Measurements from ENCODE around the gene TBATA. TPM values are rescaled to one million over a fixed set of nuclear protein-coding genes. Genes with fewer than 3 reads are reported as not detected.

TBATA gene
- total RNA-seq, 4 donors from 2014 or later, result not detected

DNA sequence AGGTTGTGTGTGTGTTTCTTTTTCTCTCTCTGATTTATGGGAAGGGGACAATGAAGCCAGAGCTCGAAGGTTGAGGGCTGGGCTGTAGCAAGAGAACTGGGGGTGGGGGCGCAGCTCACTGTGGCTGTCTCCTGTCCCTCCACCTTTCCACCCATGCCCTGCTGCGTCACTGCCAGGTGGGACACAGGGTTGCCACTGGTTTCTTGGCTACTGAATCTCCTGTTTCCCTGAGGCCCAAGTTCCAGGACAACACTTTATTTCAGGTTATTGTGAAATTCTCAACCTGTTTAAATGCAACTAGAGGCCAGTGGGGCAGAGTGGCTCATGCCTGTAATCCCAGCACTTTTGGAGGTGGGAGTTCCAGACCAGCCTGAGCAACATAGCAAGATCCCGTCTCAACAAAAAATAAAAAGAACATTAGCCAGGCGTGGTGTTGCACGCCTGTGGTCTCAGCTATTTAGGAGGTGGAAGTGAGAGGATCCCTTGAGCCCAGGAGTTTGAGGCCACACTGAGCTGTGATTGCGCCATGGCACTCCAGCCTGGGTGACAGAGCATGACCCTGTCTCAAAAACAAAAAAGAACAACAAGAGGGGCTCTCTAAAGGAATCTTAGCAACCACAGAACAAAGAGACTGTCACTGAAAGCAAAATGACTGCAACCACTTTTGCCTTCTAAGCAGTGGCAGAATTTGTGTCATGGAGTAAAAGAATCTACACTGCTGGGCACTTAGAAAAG, 22.6 kb downstream of the TBATA start:
- no peak for TF ChIP-seq POLR2A (IDR thresholded peaks at IDR 0.05)
- TF ChIP-seq CTCF (IDR thresholded peaks at IDR 0.05), result no peak
- H3K36me3 ChIP-seq, result no peaks in the 10 kb centered on the region
- intact Hi-C loops (cut with DNase I; ENCODE audit: low total_unique reads), result loop anchor here (5.0 kb wide), 1 partner anchor 215 kb away; no protein-coding TSS in a partner anchor
- no peak for DNase-seq
- no peaks in the 10 kb centered on the region for H3K9me3 ChIP-seq
- H3K27ac ChIP-seq, result no peak overlapping the region
- H3K27me3 ChIP-seq, result no peaks in the 10 kb centered on the region
- H3K4me3 ChIP-seq, result no peak overlapping the region
- H3K4me1 ChIP-seq, result no peaks in the 10 kb centered on the region

GRCh38 chr10:70761727-70762350, 23.3 kb downstream of the TBATA start:
- Histone ChIP-seq H3K27me3 (no peaks in the 10 kb centered on the region), H3K36me3 (no peaks in the 10 kb centered on the region), H3K27ac (no peak overlapping the region), H3K4me3 (no peak overlapping the region), H3K9me3 (no peaks in the 10 kb centered on the region), H3K4me1 (no peaks in the 10 kb centered on the region)
- intact Hi-C loops (cut with DNase I; ENCODE audit: low total_unique reads), result loop anchor here (5.0 kb wide), 1 partner anchor 215 kb away; no protein-coding TSS in a partner anchor
- no peak for DNase-seq
- TF ChIP-seq POLR2A (IDR thresholded peaks at IDR 0.05) (no peak), CTCF (IDR thresholded peaks at IDR 0.05) (no peak)

DNA sequence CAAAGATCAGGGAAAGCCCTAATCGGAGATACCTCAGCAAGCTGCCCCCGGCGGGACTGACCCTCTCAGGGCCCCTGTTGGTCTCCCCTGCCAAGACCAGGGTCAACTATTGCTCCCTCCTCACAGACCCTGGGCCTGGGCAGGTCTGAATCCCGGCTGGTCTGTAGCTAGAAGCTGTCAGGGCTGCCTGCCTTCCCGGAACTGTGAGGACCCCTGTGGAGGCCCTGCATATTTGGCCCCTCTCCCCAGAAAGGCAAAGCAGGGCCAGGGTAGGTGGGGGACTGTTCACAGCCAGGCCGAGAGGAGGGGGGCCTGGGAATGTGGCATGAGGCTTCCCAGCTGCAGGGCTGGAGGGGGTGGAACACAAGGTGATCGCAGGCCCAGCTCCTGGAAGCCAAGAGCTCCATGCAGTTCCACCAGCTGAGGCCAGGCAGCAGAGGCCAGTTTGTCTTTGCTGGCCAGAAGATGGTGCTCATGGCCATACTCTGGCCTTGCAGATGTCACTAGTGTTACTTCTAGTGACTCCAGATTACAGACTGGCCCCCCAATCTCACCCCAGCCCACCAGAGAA, 24.1 kb downstream of the TBATA start:
- no peak for TF ChIP-seq CTCF (IDR thresholded peaks at IDR 0.05)
- no peaks in the 10 kb centered on the region for H3K27me3 ChIP-seq
- no peaks in the 10 kb centered on the region for H3K36me3 ChIP-seq
- no peaks in the 10 kb centered on the region for H3K4me1 ChIP-seq
- DNase-seq, result no peak
- intact Hi-C loops (cut with DNase I; ENCODE audit: low total_unique reads), result loop anchor here (5.0 kb wide), 1 partner anchor 214 kb away; no protein-coding TSS in a partner anchor
- no peak overlapping the region for H3K27ac ChIP-seq
- H3K9me3 ChIP-seq, result no peaks in the 10 kb centered on the region
- no peak overlapping the region for H3K4me3 ChIP-seq

- no peak for TF ChIP-seq CTCF (IDR thresholded peaks at IDR 0.05)
- TF ChIP-seq POLR2A (IDR thresholded peaks at IDR 0.05), result no peak
- no peak overlapping the region for H3K4me3 ChIP-seq
- no peaks in the 10 kb centered on the region for H3K9me3 ChIP-seq
- DNase-seq, result no peak
- no peaks in the 10 kb centered on the region for H3K4me1 ChIP-seq
- no peaks in the 10 kb centered on the region for H3K27me3 ChIP-seq
- H3K36me3 ChIP-seq, result no peaks in the 10 kb centered on the region
- intact Hi-C loops (cut with DNase I; ENCODE audit: low total_unique reads), result loop anchor here (5.0 kb wide), 1 partner anchor 213 kb away; no protein-coding TSS in a partner anchor
- no peak overlapping the region for H3K27ac ChIP-seq
Observed at GRCh38 chr10:70760271-70760787, 24.8 kb downstream of the TBATA start.

DNA sequence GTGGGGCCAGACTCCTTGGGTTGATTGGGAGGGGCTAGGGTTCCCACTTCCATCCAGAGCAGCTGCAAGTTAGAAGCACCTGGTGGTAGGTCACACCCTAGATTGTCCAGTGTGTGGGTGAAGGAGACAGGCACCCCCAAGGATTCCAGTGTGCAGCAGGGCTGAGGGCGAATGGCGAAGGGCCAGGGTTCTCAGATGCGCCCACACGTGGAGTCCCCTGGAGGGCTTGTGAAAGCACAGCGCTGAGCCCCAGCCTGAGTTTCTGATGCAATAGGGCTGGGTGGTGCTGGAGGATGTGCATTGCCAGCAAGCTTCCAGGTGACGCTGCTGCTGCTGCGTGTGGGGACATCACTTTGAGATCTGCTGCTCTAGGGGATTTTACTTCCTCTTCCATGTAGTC, 25.4 kb downstream of the TBATA start:
- Histone ChIP-seq H3K9me3 (no peaks in the 10 kb centered on the region), H3K4me3 (no peak overlapping the region), H3K27me3 (no peaks in the 10 kb centered on the region), H3K27ac (no peak overlapping the region), H3K4me1 (no peaks in the 10 kb centered on the region), H3K36me3 (no peaks in the 10 kb centered on the region)
- TF ChIP-seq POLR2A (IDR thresholded peaks at IDR 0.05), result no peak
- TF ChIP-seq CTCF (IDR thresholded peaks at IDR 0.05), result no peak
- intact Hi-C loops (cut with DNase I; ENCODE audit: low total_unique reads), result loop anchor here (5.0 kb wide), 1 partner anchor 212 kb away; no protein-coding TSS in a partner anchor
- no peak for DNase-seq

Data from uterus (tissue), 4 donors.